GM12892 (cell line): ENCODE data around the gene ZNF2.

Source experiments
- POLR2A ChIP-seq: IDR thresholded peaks from 2 replicates; pipeline ENCODE4 v1.6.1; 2011; ENCODE audit warnings: low read depth, low read length, control low read depth
- POLR2AphosphoS5 ChIP-seq: IDR thresholded peaks from 2 replicates; pipeline ENCODE4 v1.6.1; 2011; ENCODE audit warnings: low read depth, low read length, control low read depth
- TAF1 ChIP-seq: IDR thresholded peaks from 2 replicates; pipeline ENCODE4 v1.6.1; 2011; ENCODE audit warnings: low read depth, mild to moderate bottlenecking, control low read depth, low read length, borderline replicate concordance

- TF ChIP-seq POLR2A (no peak), POLR2AphosphoS5 (no peak), TAF1 (no peak)
Measured at GRCh38 chr2:95185197-95185596, 19.6 kb downstream of the ZNF2 start.
